Measurements from ENCODE around the gene CLDN14.

Gene CLDN14

GRCh38 chr21:36433059-36433709 lies 46.7 kb downstream of the CLDN14 start:
- no peak for DNase-seq (ENCODE audit: low spot score)

DNA sequence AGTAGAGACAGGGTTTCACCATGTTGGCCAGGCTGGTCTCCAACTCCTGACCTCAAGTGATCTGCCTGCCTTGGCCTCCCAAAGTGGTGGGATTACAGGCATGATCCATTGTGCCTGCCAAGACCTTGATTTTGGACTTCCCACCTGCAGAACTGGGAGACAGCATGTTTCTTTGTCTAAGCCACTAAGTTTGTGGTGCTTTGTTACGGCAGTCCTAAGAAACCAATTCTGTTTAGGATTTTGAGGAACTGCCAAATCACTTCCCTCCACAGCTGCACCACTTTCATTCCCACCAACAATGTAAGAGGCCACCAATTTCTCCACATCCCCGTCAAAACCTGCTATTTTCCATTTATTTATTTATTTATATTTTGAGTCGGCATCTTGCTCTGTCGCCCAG lies 48.7 kb downstream of the CLDN14 start:
- DNase-seq (ENCODE audit: low spot score) = no peak

GRCh38 chr21:36430841-36431240 lies 49.1 kb downstream of the CLDN14 start:
- DNase-seq (ENCODE audit: low spot score) = no peak

DNA sequence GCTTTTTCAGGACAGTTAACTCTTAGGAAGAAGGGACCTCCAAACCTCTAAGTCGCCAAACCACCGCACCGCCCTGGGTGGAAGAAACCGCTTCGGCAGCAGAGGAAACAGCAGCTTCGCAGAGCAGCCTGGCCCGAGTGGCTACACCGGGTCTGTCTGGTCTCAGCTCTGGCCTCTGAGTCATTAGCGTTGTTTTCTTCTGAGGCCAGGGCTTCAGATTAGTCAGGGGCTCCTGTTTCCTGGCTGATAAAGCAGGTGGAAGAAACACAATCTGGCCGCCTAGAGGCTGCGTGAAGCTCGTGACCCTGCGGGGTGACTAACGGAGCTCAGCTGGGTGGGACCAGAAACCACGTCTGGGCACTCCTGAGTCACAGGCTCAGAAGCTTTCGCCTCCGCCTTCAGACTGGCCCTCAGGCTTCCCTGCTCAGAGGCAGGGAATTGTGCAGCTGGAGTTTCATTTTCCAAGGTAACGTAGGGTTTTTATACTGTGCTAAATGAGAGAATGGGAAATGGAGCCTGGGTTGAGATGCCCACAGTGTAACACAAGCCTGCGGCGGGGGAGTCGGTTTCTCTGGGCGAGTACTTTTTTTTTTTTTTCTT lies 49.9 kb downstream of the CLDN14 start:
- DNase-seq (ENCODE audit: low spot score) = peak; percentile 74

- no peak for DNase-seq (ENCODE audit: low spot score)
These were observed 51.0 kb downstream of the CLDN14 start for GRCh38 chr21:36428761-36429432.

GRCh38 chr21:36427502-36427901 lies 52.4 kb downstream of the CLDN14 start:
- no peak for DNase-seq (ENCODE audit: low spot score)

DNA sequence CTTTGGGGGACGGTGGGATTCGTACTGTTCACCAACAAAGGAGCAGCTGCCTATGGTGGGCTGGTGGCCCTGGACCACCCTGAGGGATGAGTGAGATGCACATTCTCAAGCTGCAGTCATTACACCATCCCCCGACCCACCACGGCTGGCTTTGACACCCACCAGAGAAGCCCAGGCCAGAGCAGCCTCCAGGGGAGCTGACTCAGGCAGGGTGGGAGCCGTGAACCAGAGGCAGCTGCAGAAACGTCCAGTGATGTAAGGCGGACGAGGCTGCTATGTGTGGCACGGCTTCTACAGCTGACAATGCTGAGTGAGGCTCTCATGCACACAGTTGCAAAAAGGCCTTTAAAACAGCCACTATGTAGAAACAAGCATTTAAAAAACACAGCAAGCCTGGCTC lies 54.6 kb downstream of the CLDN14 start:
- DNase-seq (ENCODE audit: low spot score) = no peak

DNA sequence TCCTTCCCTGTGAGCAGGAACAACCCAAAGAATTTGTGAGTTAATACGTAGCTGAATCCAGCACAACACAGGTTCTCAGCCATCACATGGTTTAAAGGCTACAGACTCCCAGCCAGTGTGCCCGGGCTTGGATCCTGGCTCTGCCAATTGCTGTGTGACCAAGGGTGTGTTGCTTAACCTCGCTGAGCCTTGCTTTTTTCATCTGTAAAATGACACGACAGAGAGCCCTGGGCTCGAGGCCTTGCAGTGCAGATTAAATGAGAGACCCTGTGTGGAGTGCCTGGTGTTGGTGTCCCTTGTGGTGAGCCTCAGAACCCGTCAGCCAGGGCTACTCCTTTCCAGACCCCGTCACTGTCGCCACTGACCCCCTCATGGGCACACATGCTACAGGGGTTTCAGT lies 55.3 kb downstream of the CLDN14 start:
- no peak for DNase-seq (ENCODE audit: low spot score)

GRCh38 chr21:36423771-36424433 lies 56.0 kb downstream of the CLDN14 start:
- no peak for DNase-seq (ENCODE audit: low spot score)

- peak; percentile 92 for DNase-seq (ENCODE audit: low spot score)
These were observed 57.4 kb downstream of the CLDN14 start for GRCh38 chr21:36422279-36423098.

GRCh38 chr21:36420571-36421339 lies 59.2 kb downstream of the CLDN14 start:
- no peak for DNase-seq (ENCODE audit: low spot score)

DNA sequence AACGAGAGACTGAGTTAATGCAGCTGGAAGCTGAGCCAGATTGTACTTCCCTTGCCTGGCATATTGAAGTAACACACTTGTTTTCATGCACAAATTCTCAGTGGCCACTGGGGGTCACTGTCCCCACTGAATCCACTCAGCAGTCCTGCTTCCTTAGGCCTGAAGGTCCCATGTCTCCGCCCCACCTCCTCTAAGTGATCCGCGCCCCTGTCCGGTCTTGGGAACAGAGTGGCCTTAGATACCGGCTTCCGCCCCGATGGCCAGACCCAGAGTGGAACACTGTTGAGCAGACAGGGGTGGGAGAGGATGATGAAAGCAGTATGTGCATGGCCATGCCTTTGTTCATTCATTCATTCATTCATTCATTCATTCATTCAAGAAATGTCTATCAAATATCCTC lies 59.9 kb downstream of the CLDN14 start:
- peak; percentile 90 for DNase-seq (ENCODE audit: low spot score)

DNA sequence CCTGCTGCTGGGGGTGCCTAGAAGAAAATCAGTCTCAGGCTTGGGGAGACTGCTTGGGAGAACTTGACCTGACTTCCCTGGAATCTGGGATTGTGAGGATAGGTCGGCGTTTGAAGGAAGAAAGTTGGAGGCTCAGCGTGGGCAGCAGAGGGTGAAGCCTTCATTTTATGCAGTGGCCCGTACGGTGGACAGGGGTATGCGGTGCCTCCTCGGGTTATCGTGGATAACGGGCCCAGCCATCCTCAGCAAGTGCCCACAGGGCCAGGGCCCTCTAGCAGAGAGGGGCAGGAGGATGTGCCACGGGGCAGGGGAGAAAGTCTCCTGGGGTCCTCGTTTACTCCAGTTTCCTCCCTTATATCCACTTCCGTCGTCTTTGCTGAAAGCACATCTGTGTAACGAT lies 60.7 kb downstream of the CLDN14 start:
- no peak for DNase-seq (ENCODE audit: low spot score)

DNA sequence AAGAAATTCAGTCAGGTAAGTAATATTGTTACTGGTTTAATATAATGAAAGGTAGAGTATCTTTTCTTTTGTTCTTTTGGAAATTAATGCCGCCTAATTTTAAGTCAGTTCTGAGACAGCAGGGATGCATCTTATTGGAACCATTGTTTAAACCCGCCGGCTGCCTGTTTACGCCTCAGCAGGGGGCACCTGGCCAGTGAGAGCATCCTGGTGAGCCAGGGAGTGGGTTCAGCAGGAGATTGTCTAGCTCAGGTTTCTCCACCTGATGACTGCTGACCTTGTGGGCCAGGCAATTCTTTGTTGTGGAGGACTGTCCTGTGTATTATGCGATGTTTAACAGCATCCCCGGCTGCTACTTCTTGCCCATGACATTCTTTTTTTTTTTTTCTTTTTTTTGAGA lies 64.5 kb downstream of the CLDN14 start:
- DNase-seq (ENCODE audit: low spot score) = no peak

- no peak for DNase-seq (ENCODE audit: low spot score)
These were observed 67.0 kb downstream of the CLDN14 start for GRCh38 chr21:36412916-36413315.

- no peak for DNase-seq (ENCODE audit: low spot score)
These were observed 68.6 kb downstream of the CLDN14 start for GRCh38 chr21:36411301-36411700.
